Fibroblast of villous mesenchyme (primary cell): ENCODE measurements around the gene PLS1. TPM values are rescaled to one million over a fixed set of nuclear protein-coding genes. Genes with fewer than 3 reads are reported as not detected.

Experiments used
- DNase-seq: peaks from one replicate; pipeline ENCODE4 v3.0.0-alpha.2; 2010; ENCODE audit warnings: low read depth
- H3K4me3 ChIP-seq: 2 replicates; pipeline ENCODE4 v1.5.1; 2011; ENCODE audit warnings: low read depth, mild to moderate bottlenecking, low read length
- CTCF ChIP-seq: IDR thresholded peaks from 2 replicates; pipeline ENCODE4 v1.5.1; 2012; ENCODE audit warnings: low read depth, mild to moderate bottlenecking, low read length; ENCODE audit not compliant: insufficient read depth
- total RNA-seq: library from RNA; depleted of rRNA; stranded (reverse); fragments of >200 nt; gene quantifications from 2 replicates; pipeline ENCODE4 v1.2.3, GENCODE V29; 2012

The PLS1 gene
- total RNA-seq, 1 donor: 3.0 TPM

GRCh38 chr3:142648950-142649349 is 52.8 kb downstream of the PLS1 start:
- TF ChIP-seq CTCF: no peak
- no peak overlapping the region for H3K4me3 ChIP-seq
- DNase-seq: no peak

- TF ChIP-seq CTCF: no peak
- DNase-seq: no peak
- H3K4me3 ChIP-seq: no peak overlapping the region
These were observed 54.0 kb downstream of the PLS1 start for GRCh38 chr3:142650001-142650693.

GRCh38 chr3:142651711-142652110 is 55.5 kb downstream of the PLS1 start:
- no peak for TF ChIP-seq CTCF
- H3K4me3 ChIP-seq: no peak overlapping the region
- no peak for DNase-seq

- no peak for TF ChIP-seq CTCF
- DNase-seq: no peak
These were observed 56.7 kb downstream of the PLS1 start for GRCh38 chr3:142652826-142653292.

GRCh38 chr3:142656575-142656974 is 60.4 kb downstream of the PLS1 start:
- no peak overlapping the region for H3K4me3 ChIP-seq
- TF ChIP-seq CTCF: no peak
- no peak for DNase-seq

More at GRCh38 chr3:142652826-142653292, 56.7 kb downstream of the PLS1 start:
- H3K4me3 ChIP-seq: no peak overlapping the region

- H3K4me3 ChIP-seq: no peak overlapping the region
- no peak for DNase-seq
- TF ChIP-seq CTCF: no peak
These were observed 60.8 kb downstream of the PLS1 start for GRCh38 chr3:142657033-142657432.

GRCh38 chr3:142660383-142660782 is 64.2 kb downstream of the PLS1 start:
- no peak for TF ChIP-seq CTCF
- no peak for DNase-seq
- H3K4me3 ChIP-seq: no peak overlapping the region
